ENCODE data around the gene TMEM81.

DNA sequence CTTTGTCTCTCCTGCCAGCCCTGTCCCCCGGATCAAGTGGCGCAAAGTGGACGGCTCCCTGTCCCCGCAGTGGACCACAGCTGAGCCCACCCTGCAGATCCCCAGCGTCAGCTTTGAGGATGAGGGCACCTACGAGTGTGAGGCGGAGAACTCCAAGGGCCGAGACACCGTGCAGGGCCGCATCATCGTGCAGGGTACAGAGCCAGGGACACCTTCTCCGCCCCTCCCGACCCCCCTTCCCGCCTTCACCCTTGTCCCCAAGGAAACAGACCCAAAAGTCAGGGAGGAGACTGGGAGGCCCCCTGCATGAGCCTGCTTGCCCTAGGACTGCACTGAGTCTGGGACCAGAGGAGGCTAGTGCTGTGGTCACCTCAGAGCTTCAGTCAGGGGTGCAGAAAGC is 23.0 kb downstream of the TMEM81 start:
- TF ChIP-seq POLR2A (IDR thresholded peaks at IDR 0.05; ENCODE audit: low read depth, low read length) (no peak), POLR2AphosphoS5 (IDR thresholded peaks at IDR 0.05; ENCODE audit: low read depth, low read length) (no peak), PAX5 (IDR thresholded peaks at IDR 0.05; ENCODE audit: insufficient read depth, low read length, severe bottlenecking) (no peak), TAF1 (IDR thresholded peaks at IDR 0.05; ENCODE audit: low read depth, low read length) (no peak)

All from GM12891 (cell line).